K562 (cell line): ENCODE results near the gene NOCT.
"Not testable (repeated sequence)": the region's sequence is repeated elsewhere in the genome, so short reads cannot be mapped to it uniquely, and the experiment has no call there.

ENCODE experiments used
- ILF3 ChIP-seq: fragments of 450-650 bp; IDR thresholded peaks from 2 replicates; pipeline ENCODE4 v1.6.1; 2018; ENCODE audit warnings: antibody characterized with exemption, mild to moderate bottlenecking, moderate library complexity, borderline replicate concordance
- POLR2AphosphoS2 ChIP-seq: IDR thresholded peaks from 2 replicates; pipeline ENCODE4 v1.6.1; 2012; ENCODE audit warnings: low read length, improper control_type of control experiment
- RBM39 ChIP-seq: fragments of 200-400 bp; formaldehyde crosslinking; optimal IDR thresholded peaks from 2 replicates; pipeline ENCODE3; 2018; ENCODE audit warnings: low read depth, low read length
- SMAD3 ChIP-seq: fragments of 450-650 bp; formaldehyde crosslinking; conservative IDR thresholded peaks from 2 replicates; pipeline ENCODE4 v1.4.0; 2020; ENCODE audit warnings: mild to moderate bottlenecking
- SOX6 ChIP-seq: fragments of 450-650 bp; IDR thresholded peaks from 2 replicates; pipeline ENCODE4 v1.6.1; 2014; ENCODE audit warnings: mild to moderate bottlenecking
- TF ChIP-seq, protein P1 (sequence below), 3 experiments: IDR thresholded peaks in 2 of 3; conservative IDR thresholded peaks in 1 of 3; 2 replicates each; pipeline ENCODE4 v1.5.1; 2011 to 2012; ENCODE audit warnings: low read length in 3 of 3, mild to moderate bottlenecking in 3 of 3, control low read depth in 2 of 3, improper control_type of control experiment in 1 of 3, inconsistent platforms in 1 of 3, low read depth in 1 of 3, mixed read lengths in 1 of 3, moderate library complexity in 1 of 3; ENCODE audit not compliant: insufficient read depth in 2 of 3
- TF ChIP-seq, protein P2 (sequence below): sonication (generic); formaldehyde crosslinking; IDR thresholded peaks from 2 replicates; pipeline ENCODE4 v1.5.0; 2020; ENCODE audit warnings: missing genetic modification reagents

DNA sequence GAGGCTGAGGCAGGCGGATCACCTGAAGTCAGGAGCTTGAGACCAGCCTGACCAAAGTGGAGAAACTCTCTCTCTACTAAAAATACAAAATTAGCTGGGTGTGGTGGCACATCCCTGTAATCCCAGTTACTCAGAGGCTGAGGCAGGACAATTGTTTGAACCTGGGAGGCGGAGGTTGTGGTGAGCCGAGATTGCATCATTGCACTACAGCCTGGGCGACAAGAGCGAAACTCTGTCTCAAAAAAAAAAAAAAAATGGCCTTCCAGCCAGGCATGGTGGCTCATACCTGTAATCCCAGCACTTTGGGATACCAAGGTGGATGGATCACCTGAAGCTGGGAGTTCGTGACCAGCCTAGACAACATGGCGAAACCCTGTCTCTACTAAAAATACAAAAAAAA is 7.3 kb upstream of the NOCT start:
- TF ChIP-seq POLR2AphosphoS2; SOX6; RBM39; SMAD3 (CRISPR knock-in tag); ILF3: not testable (repeated sequence)
- TF ChIP-seq, protein P1, sequence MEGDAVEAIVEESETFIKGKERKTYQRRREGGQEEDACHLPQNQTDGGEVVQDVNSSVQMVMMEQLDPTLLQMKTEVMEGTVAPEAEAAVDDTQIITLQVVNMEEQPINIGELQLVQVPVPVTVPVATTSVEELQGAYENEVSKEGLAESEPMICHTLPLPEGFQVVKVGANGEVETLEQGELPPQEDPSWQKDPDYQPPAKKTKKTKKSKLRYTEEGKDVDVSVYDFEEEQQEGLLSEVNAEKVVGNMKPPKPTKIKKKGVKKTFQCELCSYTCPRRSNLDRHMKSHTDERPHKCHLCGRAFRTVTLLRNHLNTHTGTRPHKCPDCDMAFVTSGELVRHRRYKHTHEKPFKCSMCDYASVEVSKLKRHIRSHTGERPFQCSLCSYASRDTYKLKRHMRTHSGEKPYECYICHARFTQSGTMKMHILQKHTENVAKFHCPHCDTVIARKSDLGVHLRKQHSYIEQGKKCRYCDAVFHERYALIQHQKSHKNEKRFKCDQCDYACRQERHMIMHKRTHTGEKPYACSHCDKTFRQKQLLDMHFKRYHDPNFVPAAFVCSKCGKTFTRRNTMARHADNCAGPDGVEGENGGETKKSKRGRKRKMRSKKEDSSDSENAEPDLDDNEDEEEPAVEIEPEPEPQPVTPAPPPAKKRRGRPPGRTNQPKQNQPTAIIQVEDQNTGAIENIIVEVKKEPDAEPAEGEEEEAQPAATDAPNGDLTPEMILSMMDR (IDR thresholded peaks at IDR 0.05 in 2 of 3, conservative IDR thresholded peaks at IDR 0.05 in 1 of 3; ENCODE audit: insufficient read depth in 2 of 3, low read depth in 1 of 3, low read length in 3 of 3), result not testable (repeated sequence)
- TF ChIP-seq, protein P2, sequence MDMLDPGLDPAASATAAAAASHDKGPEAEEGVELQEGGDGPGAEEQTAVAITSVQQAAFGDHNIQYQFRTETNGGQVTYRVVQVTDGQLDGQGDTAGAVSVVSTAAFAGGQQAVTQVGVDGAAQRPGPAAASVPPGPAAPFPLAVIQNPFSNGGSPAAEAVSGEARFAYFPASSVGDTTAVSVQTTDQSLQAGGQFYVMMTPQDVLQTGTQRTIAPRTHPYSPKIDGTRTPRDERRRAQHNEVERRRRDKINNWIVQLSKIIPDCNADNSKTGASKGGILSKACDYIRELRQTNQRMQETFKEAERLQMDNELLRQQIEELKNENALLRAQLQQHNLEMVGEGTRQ (CRISPR knock-in tag), result not testable (repeated sequence)
